Muscle of arm (tissue), 12 donors: Measurements from ENCODE around the gene RANBP3. TPM values are rescaled to one million over a fixed set of nuclear protein-coding genes. Genes with fewer than 3 reads are reported as not detected.
"Not testable (repeated sequence)": the region's sequence is repeated elsewhere in the genome, so short reads cannot be mapped to it uniquely, and the experiment has no call there.

Source experiments
- DNase-seq: peaks from one replicate; pipeline ENCODE4 v3.0.0-alpha.2; 2013
- polyA plus RNA-seq, 12 donors: library from polyadenylated mRNA; unstranded; fragments of 120-200 nt; gene quantifications; one replicate each; pipeline ENCODE4 v1.2.1, GENCODE V29; 2013; ENCODE audit not compliant: insufficient read length in 12 of 12

The RANBP3 gene
- polyA plus RNA-seq, 12 donors = 36.6 to 89.2 (median 43.6) TPM; not detected in 1

- DNase-seq = no peak
These were observed 11.6 kb upstream of the RANBP3 start for GRCh38 chr19:5989388-5990074.

GRCh38 chr19:5988517-5989387 lies 10.8 kb upstream of the RANBP3 start:
- no peak for DNase-seq

- DNase-seq = peak; percentile 85
These were observed 9.3 kb upstream of the RANBP3 start for GRCh38 chr19:5987077-5987818.

GRCh38 chr19:5985837-5986236 lies 7.9 kb upstream of the RANBP3 start:
- not testable (repeated sequence) for DNase-seq

DNA sequence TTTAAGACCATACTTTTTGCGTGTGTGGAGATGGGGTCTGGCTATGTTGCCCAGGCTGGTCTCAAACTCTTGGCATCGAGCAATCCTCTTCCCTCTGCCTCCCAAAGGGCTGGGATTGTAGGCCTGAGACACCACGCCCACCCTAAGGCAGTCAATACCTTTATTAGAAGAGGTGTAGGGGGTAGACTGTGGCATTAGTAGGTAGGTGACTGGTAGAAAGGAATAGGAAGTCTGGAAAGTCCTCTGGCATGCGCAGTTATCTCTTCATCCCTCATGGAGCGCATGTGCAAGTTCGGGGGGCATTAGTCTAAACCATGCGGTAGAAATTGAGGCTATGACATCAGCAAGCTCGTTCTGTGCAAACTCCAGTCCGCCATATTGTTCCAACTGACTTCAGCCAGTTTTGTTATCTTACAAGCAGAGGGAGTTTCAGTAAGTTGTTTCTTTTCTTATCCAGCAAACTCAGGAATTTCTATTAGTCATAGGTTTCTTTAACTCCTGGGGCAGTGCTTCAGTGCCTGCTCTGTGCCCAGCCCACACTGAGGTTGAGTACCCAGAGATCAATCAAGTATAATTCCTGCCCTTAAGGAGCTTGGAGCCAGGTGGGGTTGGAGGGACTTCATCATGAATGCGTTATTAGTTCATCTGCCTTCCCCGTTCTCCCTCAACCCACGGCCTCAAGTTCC lies 7.3 kb upstream of the RANBP3 start:
- no peak for DNase-seq

DNA sequence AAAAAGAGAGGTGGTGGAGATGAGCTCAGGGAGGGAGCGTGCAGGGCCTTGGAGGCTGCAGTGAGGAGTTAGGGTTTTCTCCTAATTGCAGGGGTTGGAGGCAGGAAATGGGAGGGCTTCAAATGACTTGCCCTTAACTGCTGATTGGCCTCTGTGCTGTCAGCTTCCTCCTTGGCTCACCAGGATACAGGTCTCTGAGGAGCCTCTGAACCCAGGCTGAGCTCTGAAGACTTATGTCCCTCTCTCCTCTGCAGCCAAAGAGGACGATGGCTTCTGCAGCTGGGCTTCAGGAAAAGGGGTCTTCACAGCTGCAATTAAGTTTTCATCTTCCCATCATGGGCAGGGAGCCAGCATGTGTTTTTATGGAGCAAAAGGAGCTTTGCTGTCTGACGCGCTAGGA lies 6.7 kb upstream of the RANBP3 start:
- DNase-seq = no peak

DNA sequence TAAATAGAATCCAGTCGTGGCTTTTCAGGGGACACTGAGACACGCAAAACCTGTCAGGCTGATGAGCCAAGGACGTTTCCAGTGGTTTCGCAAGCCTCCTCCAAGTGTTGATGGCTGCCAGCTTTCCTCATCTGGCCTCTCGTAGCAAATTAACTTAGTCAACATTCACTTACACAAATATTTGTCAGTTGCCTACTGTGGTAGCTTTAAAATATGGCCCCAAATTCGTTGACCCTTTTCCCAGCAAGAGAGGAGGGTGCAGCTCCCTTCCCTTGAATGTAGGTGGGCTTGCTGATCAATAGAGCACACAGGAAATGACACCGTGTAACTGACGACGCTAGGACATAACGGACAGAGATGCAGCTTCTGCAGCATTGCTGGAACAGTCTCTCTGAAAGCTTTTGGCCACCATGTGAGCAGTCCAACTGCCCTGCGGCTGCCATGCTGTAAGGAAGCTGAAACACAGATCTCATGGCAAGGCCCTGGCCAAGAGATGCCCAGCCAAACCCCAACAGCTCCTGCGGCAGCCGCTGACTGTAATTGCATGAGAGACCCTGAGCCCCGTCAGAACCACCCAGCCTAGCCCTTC lies 5.5 kb upstream of the RANBP3 start:
- no peak for DNase-seq

- no peak for DNase-seq
These were observed 939 bp upstream of the RANBP3 start for GRCh38 chr19:5978606-5979552.

GRCh38 chr19:5977222-5977784 lies 637 bp downstream of the RANBP3 start:
- no peak for DNase-seq

DNA sequence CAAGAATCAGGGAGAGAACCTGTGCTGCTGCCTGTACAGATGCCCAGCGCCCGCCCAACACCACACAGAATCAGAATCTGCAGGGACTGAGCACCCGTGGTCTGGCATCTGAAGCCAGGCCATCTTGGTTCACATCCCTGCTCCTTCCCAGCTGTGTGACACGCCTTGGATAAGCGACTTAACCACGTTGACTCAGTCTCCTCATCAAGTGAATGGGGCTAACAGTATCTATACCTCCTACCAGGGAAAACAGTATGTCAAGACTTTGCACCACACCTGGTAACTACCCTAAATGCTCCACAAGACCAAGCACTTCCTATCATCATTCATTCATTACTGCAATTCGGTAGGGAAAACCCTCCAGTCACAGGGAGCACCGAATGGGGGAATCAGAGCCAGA lies 1.2 kb downstream of the RANBP3 start:
- no peak for DNase-seq

- no peak for DNase-seq
These were observed 2.6 kb downstream of the RANBP3 start for GRCh38 chr19:5975388-5975728.

GRCh38 chr19:5974721-5975387 lies 3.1 kb downstream of the RANBP3 start:
- DNase-seq = no peak

DNA sequence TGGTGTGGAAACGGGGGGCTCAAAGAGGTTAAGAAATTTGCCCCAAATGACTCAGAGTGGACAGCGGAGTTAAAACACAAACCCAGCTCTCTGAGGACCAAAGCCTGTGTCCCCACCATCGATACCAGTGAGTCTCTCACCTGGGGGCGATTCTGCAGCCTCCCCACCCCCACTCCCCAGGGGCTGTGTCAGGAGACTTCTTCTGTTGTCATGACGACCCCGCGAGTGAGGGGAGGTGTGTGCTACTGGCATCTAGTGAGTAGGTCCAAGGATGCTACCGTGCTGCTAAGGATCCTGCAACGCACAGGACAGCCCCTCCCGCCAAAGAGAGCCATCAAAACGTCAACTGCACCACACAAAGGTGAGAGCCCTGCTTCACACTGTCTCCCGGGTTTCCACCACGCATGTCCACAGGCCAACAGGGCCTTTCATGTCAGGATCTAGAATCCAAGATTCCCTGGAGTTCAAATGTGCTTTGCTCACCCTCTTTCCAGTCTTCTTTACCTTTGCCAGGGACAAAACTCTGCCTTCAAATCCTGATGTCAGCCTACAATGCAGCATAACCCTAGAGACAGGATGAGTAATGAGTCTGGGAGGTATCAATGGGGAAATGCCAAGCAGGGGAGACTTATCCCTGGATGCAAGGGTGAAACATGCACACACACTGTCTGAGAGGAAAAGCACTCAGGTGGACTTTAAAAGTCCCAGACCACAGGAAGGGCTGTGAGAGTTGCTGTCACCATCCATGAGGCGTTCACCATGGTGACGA lies 3.9 kb downstream of the RANBP3 start:
- DNase-seq = no peak

- no peak for DNase-seq
These were observed 4.6 kb downstream of the RANBP3 start for GRCh38 chr19:5973376-5973775.

GRCh38 chr19:5972355-5972731 lies 5.6 kb downstream of the RANBP3 start:
- no peak for DNase-seq

GRCh38 chr19:5971714-5972354 lies 6.1 kb downstream of the RANBP3 start:
- no peak for DNase-seq

DNA sequence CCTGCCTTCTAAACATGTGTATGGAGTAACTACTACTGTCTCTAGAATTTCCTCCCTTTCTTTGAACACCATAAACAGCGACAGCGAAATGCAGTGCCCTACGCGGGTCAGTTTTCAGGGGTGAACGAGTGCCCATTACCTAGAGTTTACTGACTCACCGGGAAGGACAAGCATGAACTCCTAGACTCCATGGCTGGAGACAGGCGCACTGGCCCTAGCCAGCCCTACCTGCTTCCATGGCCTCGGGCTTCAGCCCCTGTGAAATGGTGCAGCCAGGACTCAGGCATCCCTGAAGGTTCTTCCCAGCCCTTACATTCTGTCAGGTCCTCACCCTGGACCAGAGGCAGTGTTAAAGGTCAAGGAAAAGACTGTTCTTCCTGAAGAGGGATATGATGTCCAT lies 8.5 kb downstream of the RANBP3 start:
- DNase-seq = no peak
